Measurements from ENCODE around the gene SUMO3. TPM values are rescaled to one million over a fixed set of nuclear protein-coding genes. Genes with fewer than 3 reads are reported as not detected.

SUMO3 gene
- polyA plus RNA-seq, 1 donor (not counting 4 experiments of a cell fraction or from before 2014, with no cell fraction given), result 115 TPM

DNA sequence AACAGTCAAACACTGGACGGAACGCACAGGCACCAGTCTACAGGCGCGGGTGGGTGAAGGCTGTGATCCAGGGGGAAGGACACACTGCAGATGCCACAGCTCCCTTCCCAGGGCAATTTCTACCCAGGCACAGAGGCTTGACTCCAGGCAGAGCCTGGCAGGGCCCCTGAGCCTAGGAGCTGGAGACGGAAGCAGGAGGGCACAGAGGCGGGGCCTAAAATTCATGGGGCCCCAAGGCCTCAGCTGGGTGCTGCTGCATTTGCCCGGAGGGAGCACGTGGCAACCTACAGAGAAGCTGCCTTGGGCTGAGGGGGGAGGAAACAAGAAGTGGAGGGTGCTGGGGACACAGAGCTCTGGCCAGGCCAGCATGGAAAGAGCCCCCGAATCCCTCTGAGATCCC, 57.5 kb downstream of the SUMO3 start:
- Histone ChIP-seq H3K9ac (ENCODE audit: control insufficient read depth, extremely low read depth, insufficient read depth, low read length) (no peak overlapping the region), H3K79me2 (ENCODE audit: control insufficient read depth, insufficient read depth, low read length) (no peaks in the 10 kb centered on the region), H2AFZ (ENCODE audit: control insufficient read depth, low read length) (no peak overlapping the region), H3K27ac (ENCODE audit: control insufficient read depth, insufficient read depth, low read length) (no peak overlapping the region), H4K20me1 (ENCODE audit: control insufficient read depth, extremely low read depth, insufficient read depth, low read length) (no peaks in the 10 kb centered on the region), H3K9me1 (ENCODE audit: control insufficient read depth, extremely low read depth, insufficient read depth, low read length) (no peaks in the 10 kb centered on the region), H3K9me3 (ENCODE audit: control insufficient read depth, low read depth, low read length) (no peaks in the 10 kb centered on the region), H3K4me2 (ENCODE audit: control insufficient read depth, extremely low read depth, insufficient read depth, low read depth, low read length) (no peak overlapping the region), H3K36me3 (ENCODE audit: control insufficient read depth in 2 of 2, extremely low read depth in 1 of 2, insufficient read depth in 2 of 2, low read length in 2 of 2) (no peaks in the 10 kb centered on the region), H3K27me3 (ENCODE audit: control insufficient read depth, extremely low read depth, insufficient read depth, low read length) (peaks cover 5% of the 10 kb centered on the region), H3K4me1 (ENCODE audit: control insufficient read depth, extremely low read depth, insufficient read depth, low read length) (peaks cover 17% of the 10 kb centered on the region), H3K4me3 (ENCODE audit: control insufficient read depth in 2 of 3, extremely low read depth in 1 of 3, insufficient read depth in 2 of 3, low read depth in 1 of 3, low read length in 3 of 3) (no peak overlapping the region)
- FAIRE-seq (no peak), DNase-seq (ENCODE audit: low read depth, low spot score) (no peak)
- TF ChIP-seq CTCF (optimal IDR thresholded peaks at IDR 0.05 in 1 of 3, IDR thresholded peaks at IDR 0.05 in 1 of 3, conservative IDR thresholded peaks at IDR 0.05 in 1 of 3; ENCODE audit: extremely low read depth in 1 of 3, insufficient read depth in 2 of 3, low read length in 3 of 3) (no peak), EZH2 (IDR thresholded peaks at IDR 0.05; ENCODE audit: low read length) (no peak)
- dilution Hi-C loops (cut with MboI; ENCODE audit: extremely low pct_ligation_motif_present, low sequenced_read_pairs), result no loop called here

DNA sequence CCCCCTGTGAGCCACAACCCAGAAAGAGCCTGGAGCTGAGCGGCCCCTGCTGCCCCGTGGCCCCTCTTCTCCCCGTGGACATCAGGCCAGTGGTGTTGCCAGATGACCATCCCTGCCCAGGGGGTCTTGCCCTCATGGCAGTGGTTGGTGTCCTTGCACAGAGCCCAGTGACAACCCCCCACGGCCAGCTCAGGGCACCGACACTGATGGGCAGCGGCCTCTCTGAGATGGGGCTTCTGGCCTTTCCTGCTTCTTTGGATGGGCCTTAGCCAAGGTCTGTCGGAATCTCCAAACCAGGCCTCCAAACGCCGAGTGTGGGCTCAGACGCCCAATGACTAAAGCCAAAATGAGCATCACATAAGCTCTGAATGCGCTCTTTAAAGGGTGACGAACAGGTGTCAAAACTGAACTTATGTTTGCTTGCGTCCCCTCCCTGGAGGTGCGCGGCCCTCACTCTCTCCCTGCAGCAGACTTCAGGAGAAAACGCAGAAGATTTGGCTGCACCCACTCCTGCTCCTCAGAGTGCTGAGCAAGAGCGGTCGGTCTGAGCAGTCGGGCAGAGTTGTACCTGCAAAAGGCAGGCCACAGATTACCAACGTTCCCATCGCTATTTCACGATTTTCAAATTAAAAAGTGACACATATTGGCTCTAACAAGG, 58.1 kb downstream of the SUMO3 start:
- H2AFZ ChIP-seq (ENCODE audit: control insufficient read depth, low read length), result no peak overlapping the region
- H3K36me3 ChIP-seq (ENCODE audit: control insufficient read depth in 2 of 2, extremely low read depth in 1 of 2, insufficient read depth in 2 of 2, low read length in 2 of 2), result no peaks in the 10 kb centered on the region
- no peak for TF ChIP-seq CTCF (optimal IDR thresholded peaks at IDR 0.05 in 1 of 3, IDR thresholded peaks at IDR 0.05 in 1 of 3, conservative IDR thresholded peaks at IDR 0.05 in 1 of 3; ENCODE audit: extremely low read depth in 1 of 3, insufficient read depth in 2 of 3, low read length in 3 of 3)
- no peak for TF ChIP-seq EZH2 (IDR thresholded peaks at IDR 0.05; ENCODE audit: low read length)
- no peaks in the 10 kb centered on the region for H4K20me1 ChIP-seq (ENCODE audit: control insufficient read depth, extremely low read depth, insufficient read depth, low read length)
- H3K4me2 ChIP-seq (ENCODE audit: control insufficient read depth, extremely low read depth, insufficient read depth, low read depth, low read length), result no peak overlapping the region
- H3K27me3 ChIP-seq (ENCODE audit: control insufficient read depth, extremely low read depth, insufficient read depth, low read length), result peaks cover 5% of the 10 kb centered on the region
- H3K4me3 ChIP-seq (ENCODE audit: control insufficient read depth in 2 of 3, extremely low read depth in 1 of 3, insufficient read depth in 2 of 3, low read depth in 1 of 3, low read length in 3 of 3), result no peak overlapping the region
- no peak for DNase-seq (ENCODE audit: low read depth, low spot score)
- no peak overlapping the region for H3K27ac ChIP-seq (ENCODE audit: control insufficient read depth, insufficient read depth, low read length)
- H3K9me3 ChIP-seq (ENCODE audit: control insufficient read depth, low read depth, low read length), result no peaks in the 10 kb centered on the region
- peaks cover 11% of the 10 kb centered on the region for H3K4me1 ChIP-seq (ENCODE audit: control insufficient read depth, extremely low read depth, insufficient read depth, low read length)
- no peaks in the 10 kb centered on the region for H3K9me1 ChIP-seq (ENCODE audit: control insufficient read depth, extremely low read depth, insufficient read depth, low read length)
- FAIRE-seq, result no peak
- dilution Hi-C loops (cut with MboI; ENCODE audit: extremely low pct_ligation_motif_present, low sequenced_read_pairs), result no loop called here
- no peaks in the 10 kb centered on the region for H3K79me2 ChIP-seq (ENCODE audit: control insufficient read depth, insufficient read depth, low read length)
- no peak overlapping the region for H3K9ac ChIP-seq (ENCODE audit: control insufficient read depth, extremely low read depth, insufficient read depth, low read length)
